GM18519 (cell line): ENCODE results near the gene SLC44A5.

ENCODE experiments used
- ATAC-seq: cut with Tn5 transposase; IDR thresholded peaks from one replicate; pipeline ENCODE4 v1.9.1; 2021; ENCODE audit warnings: mild to moderate bottlenecking, moderate library complexity; ENCODE audit not compliant: unreplicated experiment, low FRiP score

SLC44A5 gene

GRCh38 chr1:75589637-75590036 is 21.3 kb downstream of the SLC44A5 start:
- no peak for ATAC-seq

GRCh38 chr1:75588779-75589475 is 22.0 kb downstream of the SLC44A5 start:
- no peak for ATAC-seq

GRCh38 chr1:75587692-75588091 is 23.2 kb downstream of the SLC44A5 start:
- no peak for ATAC-seq

GRCh38 chr1:75583282-75583681 is 27.6 kb downstream of the SLC44A5 start:
- ATAC-seq: no peak

GRCh38 chr1:75582725-75583261 is 28.1 kb downstream of the SLC44A5 start:
- ATAC-seq: no peak

GRCh38 chr1:75579046-75579445 is 31.9 kb downstream of the SLC44A5 start:
- ATAC-seq: no peak

- ATAC-seq: no peak
Measured at GRCh38 chr1:75575837-75576236, 35.1 kb downstream of the SLC44A5 start.

GRCh38 chr1:75567191-75567590 is 43.7 kb downstream of the SLC44A5 start:
- ATAC-seq: no peak

GRCh38 chr1:75559800-75560199 is 51.1 kb downstream of the SLC44A5 start:
- ATAC-seq: no peak

GRCh38 chr1:75559136-75559535 is 51.8 kb downstream of the SLC44A5 start:
- no peak for ATAC-seq

- ATAC-seq: no peak
Measured at GRCh38 chr1:75554870-75555269, 56.0 kb downstream of the SLC44A5 start.

GRCh38 chr1:75554181-75554580 is 56.7 kb downstream of the SLC44A5 start:
- no peak for ATAC-seq

GRCh38 chr1:75550559-75550958 is 60.4 kb downstream of the SLC44A5 start:
- ATAC-seq: no peak

GRCh38 chr1:75548721-75549480 is 62.0 kb downstream of the SLC44A5 start:
- no peak for ATAC-seq

- no peak for ATAC-seq
Measured at GRCh38 chr1:75543705-75544104, 67.2 kb downstream of the SLC44A5 start.

GRCh38 chr1:75542818-75543570 is 67.9 kb downstream of the SLC44A5 start:
- ATAC-seq: no peak

- ATAC-seq: no peak
Measured at GRCh38 chr1:75539230-75540116, 71.4 kb downstream of the SLC44A5 start.

GRCh38 chr1:75533085-75533484 is 77.8 kb downstream of the SLC44A5 start:
- ATAC-seq: no peak

GRCh38 chr1:75531570-75531969 is 79.3 kb downstream of the SLC44A5 start:
- ATAC-seq: no peak

- no peak for ATAC-seq
Measured at GRCh38 chr1:75529488-75529887, 81.4 kb downstream of the SLC44A5 start.
